GM21447 (cell line): ENCODE results near the gene LAPTM5.

Source experiments
- ATAC-seq: cut with Tn5 transposase; IDR thresholded peaks from one replicate; pipeline ENCODE4 v1.9.1; 2021; ENCODE audit not compliant: unreplicated experiment

Gene LAPTM5

DNA sequence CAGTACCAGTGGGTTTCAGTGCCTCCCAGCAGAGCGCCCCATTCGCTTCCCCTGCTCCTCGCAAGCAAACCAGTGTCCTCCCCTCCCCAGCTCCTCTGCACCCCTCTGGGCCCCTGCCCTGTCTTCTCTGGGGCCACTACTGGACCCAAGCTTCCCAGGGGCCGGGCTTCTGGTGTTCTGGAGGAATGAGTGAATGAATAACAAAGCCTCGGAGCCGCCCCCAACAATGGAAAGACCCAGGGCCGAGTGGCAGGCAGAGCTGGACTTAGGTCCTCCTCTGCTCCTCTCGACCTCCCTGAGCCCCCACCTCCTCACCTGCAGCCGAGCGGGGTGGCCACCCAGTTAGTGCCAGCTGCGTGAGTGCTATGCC, 71.8 kb downstream of the LAPTM5 start:
- no peak for ATAC-seq

DNA sequence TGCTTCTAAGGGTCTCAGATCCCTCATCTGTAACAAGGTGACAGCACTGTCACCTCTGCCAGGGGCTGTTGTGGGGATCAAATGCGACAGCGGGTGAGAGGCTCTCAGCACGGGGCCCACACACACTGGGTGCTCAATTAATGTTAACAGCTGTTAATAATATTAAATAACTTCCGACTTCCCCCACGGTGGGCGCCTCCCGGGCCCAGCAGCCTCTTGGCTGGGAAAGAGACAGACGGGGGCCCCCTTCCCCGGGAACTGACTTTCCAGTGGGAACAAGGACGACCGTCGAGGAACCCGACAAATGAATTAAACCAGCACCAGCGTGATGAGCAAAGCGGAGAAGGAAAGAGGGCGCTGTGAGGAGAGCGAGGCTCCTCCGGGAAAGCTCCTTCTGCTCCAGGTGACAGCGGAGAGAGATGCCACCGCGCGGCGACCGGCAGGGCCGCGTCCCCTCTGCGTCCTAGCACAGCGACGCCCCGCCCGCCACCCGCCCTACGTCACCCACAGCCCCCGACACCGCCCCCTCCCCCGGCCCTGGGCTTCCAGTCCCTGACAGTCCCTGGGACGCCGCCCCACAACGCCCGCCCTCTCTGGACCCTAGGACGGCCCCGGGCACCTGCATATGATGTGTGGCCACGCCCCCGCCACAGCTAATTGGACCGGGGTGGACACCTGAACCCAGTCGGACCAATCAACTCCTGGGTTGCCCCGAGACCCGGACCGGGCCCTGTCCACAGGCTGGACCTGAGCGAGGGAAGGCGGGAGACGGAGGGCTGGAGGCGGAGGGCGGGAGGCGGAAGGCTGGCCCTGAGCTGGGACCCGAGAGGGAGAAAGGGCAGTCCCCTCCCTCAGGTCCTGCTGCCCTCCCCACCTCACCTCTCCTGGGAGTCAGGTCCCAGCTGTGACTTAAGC, 72.4 kb downstream of the LAPTM5 start:
- ATAC-seq: no peak

DNA sequence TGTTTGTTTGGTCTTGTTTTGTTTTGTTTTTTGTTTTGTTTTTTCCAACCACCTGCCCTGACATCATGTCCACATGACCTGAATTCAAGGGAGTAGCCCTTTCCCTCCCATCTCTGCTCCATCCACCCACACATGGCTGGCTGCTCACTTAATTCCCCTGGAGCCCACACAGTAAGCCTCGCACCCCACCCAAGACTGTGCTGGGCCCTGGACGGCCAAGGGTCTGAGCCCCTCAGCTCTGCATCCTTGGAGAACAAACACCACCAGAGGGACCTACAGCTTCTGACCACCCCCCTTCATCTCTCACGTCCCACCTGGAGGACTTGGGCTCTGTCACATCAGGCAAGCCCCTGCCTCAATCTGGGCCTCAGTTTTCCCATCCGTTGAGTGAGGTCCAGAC, 73.3 kb downstream of the LAPTM5 start:
- ATAC-seq: no peak

DNA sequence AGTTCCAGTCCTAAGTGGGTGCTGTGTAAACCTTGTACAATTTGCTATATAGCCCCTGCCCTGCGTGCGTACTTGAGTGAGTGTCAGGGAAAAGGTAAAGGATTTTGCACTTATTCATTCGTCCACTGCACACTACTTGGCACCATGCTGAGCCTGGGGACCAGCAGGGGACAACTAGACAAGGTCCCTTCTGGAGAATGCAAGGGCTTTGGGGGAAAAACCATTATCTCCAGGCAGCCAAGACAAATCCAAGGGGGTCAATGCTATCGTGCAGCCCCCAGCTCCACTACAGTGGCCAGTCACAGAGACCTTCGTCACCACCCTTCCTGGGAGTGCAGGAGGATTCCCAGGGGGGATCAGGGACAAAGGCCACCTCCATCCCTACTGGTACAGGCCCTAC, 73.9 kb downstream of the LAPTM5 start:
- no peak for ATAC-seq
